Adrenal gland (tissue), 19 donors: ENCODE data around the gene RFC2. TPM values are rescaled to one million over a fixed set of nuclear protein-coding genes. Genes with fewer than 3 reads are reported as not detected.

Experiments
- DNase-seq, 7 donors: peaks; one replicate each; pipeline ENCODE4 v3.0.0-alpha.2; 2019 to 2020
- H3K27ac ChIP-seq, 5 donors: fragments of 200-600 bp; sonication (generic) in 4 of 5; 1 replicate in 3 of 5; 2 replicates in 2 of 5; pipeline versions ENCODE4 v1.5.1 to v1.8.0; 2016 to 2020; ENCODE audit warnings: mild to moderate bottlenecking in 1 of 5
- H3K27me3 ChIP-seq: fragments of 200-600 bp; 2 replicates; pipeline ENCODE4 v1.8.0; 2021
- H3K36me3 ChIP-seq, 2 donors: fragments of 200-600 bp; replicated peaks in 1 of 2; 1 replicate in 1 of 2; 2 replicates in 1 of 2; pipeline versions ENCODE4 v1.5.1 to v1.8.0; 2018 to 2022
- H3K4me1 ChIP-seq, 2 donors: fragments of 200-600 bp; replicated peaks in 1 of 2; 1 replicate in 1 of 2; 2 replicates in 1 of 2; pipeline versions ENCODE4 v1.5.1 to v1.8.0; 2018 to 2021
- H3K4me3 ChIP-seq, 4 donors: fragments of 200-600 bp; sonication (generic) in 3 of 4; one replicate each; pipeline ENCODE4 v1.5.1; 2016 to 2018
- H3K9me3 ChIP-seq, 3 donors: fragments of 200-600 bp; sonication (generic) in 1 of 3; replicated peaks in 1 of 3; 1 replicate in 2 of 3; 2 replicates in 1 of 3; pipeline versions ENCODE4 v1.5.1 to v1.8.0; 2016 to 2021
- POLR2A ChIP-seq, 2 donors: fragments of 450-650 bp; IDR thresholded peaks; one replicate each; pipeline ENCODE4 v1.6.1; 2017; ENCODE audit warnings: antibody characterized with exemption in 2 of 2, mild to moderate bottlenecking in 2 of 2, moderate library complexity in 1 of 2
- WGBS, 4 donors: extraction: QIAGEN DNeasy Blood & Tissue Kit in 2 of 4; methylation state at CpG; one replicate each; pipeline versions ENCODE4 v1.1.5 to v1.1.7; 2013 to 2017; 5-methylcytosine and 5-hydroxymethylcytosine counted together
- intact Hi-C, 2 donors: fragments of 100-400 bp; cut with DNase I; formaldehyde crosslinking; loops; one replicate each; pipeline versions ENCODE4 v1.14.1 to v1.15.0; 2022 to 2023
- long read RNA-seq, 10 donors: library from polyadenylated mRNA in 3 of 10; unstranded in 2 of 10; stranded (forward) in 1 of 10; transcript quantifications; one replicate each; pipeline ENCODE4 v2.0.0 and lab custom pipeline, GENCODE V29; 2021 to 2026
- polyA plus RNA-seq, 3 donors: library from polyadenylated mRNA; stranded (reverse); fragments of 200-250 nt in 2 of 3; fragments of 350-450 nt in 1 of 3; fragmentation: Illumina TruSeq in 1 of 3; extraction: RNeasy Lipid Tissue Mini Kit (QIAGEN cat#74804) in 1 of 3; gene quantifications; one replicate each; pipeline ENCODE4 v1.2.3, GENCODE V29; 2013 to 2014
- total RNA-seq, 9 donors: library from RNA; depleted of rRNA in 4 of 9; stranded (reverse); fragments of >200 nt in 4 of 9; fragments of 120-200 nt in 1 of 9; fragmentation: NEBNext Ultra II Directional in 1 of 9; extraction: Animal tissue kit (Norgen Biotek cat#: 25700) in 1 of 9; gene quantifications; one replicate each; pipeline versions ENCODE4 v1.1.0 to v1.2.4, GENCODE V29; 2013 to 2023
- TF ChIP-seq, protein P1 (sequence below), 6 experiments: fragments of 450-650 bp in 4 of 6; fragments of 200-600 bp in 2 of 6; sonication (generic) in 1 of 6; IDR thresholded peaks; 1 replicate in 5 of 6; 2 replicates in 1 of 6; pipeline versions ENCODE4 v1.5.1 to v1.8.0; 2016 to 2021; ENCODE audit warnings: antibody characterized with exemption in 6 of 6, mild to moderate bottlenecking in 2 of 6, moderate library complexity in 1 of 6
- donor health status: healthy with polysubstance abuse.
- donor health status: Bipolar disorder and iron deficiency.
- donor health status: DM: yes; HTN: yes; CAD: no.
- donor health status: DM: no; HTN: no; CAD: no.
- donor health status: DM: no; HTN: no; CAD: no.
- donor health status: DM: yes; HTN: yes; CAD: no.

RFC2 gene
- total RNA-seq (10 to 100 TPM; 12.0 to 23.2 (median 15.1) TPM), polyA plus RNA-seq (10 to 100 TPM in 2 of 3 donors, 1 to 10 TPM in 1; 9.3 to 18.0 (median 12.3) TPM)
- long read RNA-seq, donor 1, transcript RFC2-201 (11 exons, 1,695 nt) = major isoform, 5 of 5 reads
- long read RNA-seq, donor 1, partial matches to known transcripts = 0 of 5 reads
- long read RNA-seq, donor 1, other reads (novel, unspliced or antisense) = 0 of 5 reads
- long read RNA-seq, donor 2, partial matches to known transcripts = 0 of 3 reads
- long read RNA-seq, donor 2, other reads (novel, unspliced or antisense) = 0 of 3 reads
- long read RNA-seq, donor 3, partial matches to known transcripts = 0 of 2 reads
- long read RNA-seq, donor 3, other reads (novel, unspliced or antisense) = 0 of 2 reads
- long read RNA-seq, donor 4, transcript RFC2-201 (11 exons, 1,695 nt) = major isoform, 12 of 15 reads
- long read RNA-seq, donor 4, partial matches to known transcripts = 1 of 15 reads
- long read RNA-seq, donor 4, other reads (novel, unspliced or antisense) = 1 of 15 reads
- long read RNA-seq, donor 5, transcript RFC2-201 (11 exons, 1,695 nt) = major isoform, 30 of 38 reads
- long read RNA-seq, donor 5, partial matches to known transcripts = 0 of 38 reads
- long read RNA-seq, donor 5, other reads (novel, unspliced or antisense) = 6 of 38 reads
- long read RNA-seq, donor 6, transcript RFC2-201 (11 exons, 1,695 nt) = major isoform, 6 of 8 reads
- long read RNA-seq, donor 6, partial matches to known transcripts = 0 of 8 reads
- long read RNA-seq, donor 6, other reads (novel, unspliced or antisense) = 2 of 8 reads
- long read RNA-seq, donor 7, partial matches to known transcripts = 0 of 1 reads
- long read RNA-seq, donor 7, other reads (novel, unspliced or antisense) = 0 of 1 reads
- long read RNA-seq, donor 8, transcript RFC2-201 (11 exons, 1,695 nt) = major isoform, 9 of 10 reads
- long read RNA-seq, donor 8, partial matches to known transcripts = 0 of 10 reads
- long read RNA-seq, donor 8, other reads (novel, unspliced or antisense) = 0 of 10 reads
- long read RNA-seq, donor 9, partial matches to known transcripts = 0 of 4 reads
- long read RNA-seq, donor 9, other reads (novel, unspliced or antisense) = 0 of 4 reads
- long read RNA-seq, donor 10, transcript RFC2-201 (11 exons, 1,695 nt) = major isoform, 10 of 10 reads
- long read RNA-seq, donor 10, partial matches to known transcripts = 0 of 10 reads
- long read RNA-seq, donor 10, other reads (novel, unspliced or antisense) = 0 of 10 reads

DNA sequence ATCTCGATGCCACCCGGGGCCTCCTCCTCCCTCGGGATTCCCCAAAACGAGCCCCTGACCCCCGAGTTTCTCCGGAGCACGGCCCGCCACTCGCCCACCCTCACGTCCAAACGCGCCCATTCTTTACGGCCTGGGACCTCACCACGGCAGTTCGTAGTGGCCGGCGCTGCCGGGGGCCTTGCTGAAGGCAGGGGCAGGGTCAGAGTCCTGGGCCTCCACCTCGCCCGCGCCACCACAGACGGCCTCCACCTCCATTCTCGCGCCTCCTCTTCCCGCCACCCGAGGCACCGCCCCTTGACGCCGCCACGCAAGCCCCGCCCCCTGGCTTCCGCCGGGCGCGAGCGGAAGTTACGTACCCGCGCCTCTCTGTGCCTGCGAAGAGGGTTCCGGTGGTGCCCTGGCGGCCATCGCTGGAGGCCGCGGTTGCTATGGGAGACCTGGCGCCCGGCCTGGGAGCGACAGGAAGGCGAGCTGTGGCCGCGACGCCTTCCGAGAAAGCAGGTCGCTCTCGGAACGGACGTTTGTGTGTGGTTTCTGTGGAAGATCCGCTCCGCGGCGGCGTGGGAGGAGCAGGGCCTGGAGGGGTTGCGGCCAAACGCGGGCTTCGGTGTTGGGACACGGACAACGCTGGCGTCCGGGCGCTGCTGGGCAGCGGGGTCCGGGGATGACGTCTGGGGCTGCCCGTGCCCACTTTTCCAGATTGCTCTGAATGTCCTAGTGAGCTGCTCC lies at the start of gene RFC2:
TSS of gene RFC2 (minus strand) at position 271 of the 729 bp plus-strand sequence. CDS start at position 255, 16 bp downstream.
- H3K27me3 ChIP-seq = no peaks in the 10 kb centered on the region
- 0 to 1% (median 1%) methylated on average over 11 to 75 of the region's 75 CpGs for WGBS, 4 donors
- intact Hi-C loops = loop anchor here in 1 of 2 donors (5.0 kb wide), 1 partner anchor 38 kb away; no protein-coding TSS in a partner anchor
- peak; percentile 97 to 98 (median 98) for DNase-seq
- H3K36me3 ChIP-seq = peaks cover 0 to 20% of the 10 kb centered on the region in 2 donors
- H3K9me3 ChIP-seq = no peaks in the 10 kb centered on the region
- peak within 1 kb of the TSS; percentile 61 to 98 (median 90) for H3K27ac ChIP-seq
- H3K4me3 ChIP-seq = peak within 1 kb of the TSS; percentile 67 to 84 (median 72)
- H3K4me1 ChIP-seq = peaks cover 12 to 33% of the 10 kb centered on the region in 2 donors
- TF ChIP-seq POLR2A (IDR thresholded peaks at IDR 0.05) = peak; percentile 63 to 79
- TF ChIP-seq, protein P1, sequence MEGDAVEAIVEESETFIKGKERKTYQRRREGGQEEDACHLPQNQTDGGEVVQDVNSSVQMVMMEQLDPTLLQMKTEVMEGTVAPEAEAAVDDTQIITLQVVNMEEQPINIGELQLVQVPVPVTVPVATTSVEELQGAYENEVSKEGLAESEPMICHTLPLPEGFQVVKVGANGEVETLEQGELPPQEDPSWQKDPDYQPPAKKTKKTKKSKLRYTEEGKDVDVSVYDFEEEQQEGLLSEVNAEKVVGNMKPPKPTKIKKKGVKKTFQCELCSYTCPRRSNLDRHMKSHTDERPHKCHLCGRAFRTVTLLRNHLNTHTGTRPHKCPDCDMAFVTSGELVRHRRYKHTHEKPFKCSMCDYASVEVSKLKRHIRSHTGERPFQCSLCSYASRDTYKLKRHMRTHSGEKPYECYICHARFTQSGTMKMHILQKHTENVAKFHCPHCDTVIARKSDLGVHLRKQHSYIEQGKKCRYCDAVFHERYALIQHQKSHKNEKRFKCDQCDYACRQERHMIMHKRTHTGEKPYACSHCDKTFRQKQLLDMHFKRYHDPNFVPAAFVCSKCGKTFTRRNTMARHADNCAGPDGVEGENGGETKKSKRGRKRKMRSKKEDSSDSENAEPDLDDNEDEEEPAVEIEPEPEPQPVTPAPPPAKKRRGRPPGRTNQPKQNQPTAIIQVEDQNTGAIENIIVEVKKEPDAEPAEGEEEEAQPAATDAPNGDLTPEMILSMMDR (IDR thresholded peaks at IDR 0.05) = peak; percentile 6 to 81 (median 52)

DNA sequence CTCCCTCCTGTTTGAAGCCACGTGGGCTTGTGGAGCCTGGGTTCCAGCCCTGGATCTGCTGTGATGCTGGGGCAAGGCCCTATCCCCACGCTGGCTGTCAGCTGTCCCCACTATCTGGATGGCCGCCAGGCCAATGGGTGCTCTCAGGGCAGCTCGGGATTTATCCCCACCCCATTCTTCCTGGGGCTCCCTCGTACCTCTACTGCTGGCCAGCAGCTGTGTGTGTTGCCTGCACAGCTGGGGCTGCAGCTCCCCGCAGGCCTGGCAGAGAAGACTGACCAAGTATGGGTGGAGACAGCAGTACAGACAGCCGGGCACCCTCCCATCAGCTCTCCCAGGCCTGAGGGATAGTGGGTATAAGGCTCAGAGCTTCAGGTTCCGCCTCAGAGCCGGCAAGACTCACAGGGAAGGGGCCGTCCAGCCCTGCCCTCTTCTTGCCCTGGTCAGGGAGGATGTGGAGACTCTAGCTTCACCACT lies 48.6 kb upstream of the RFC2 start:
- intact Hi-C loops = no loop called here
- no peak for TF ChIP-seq POLR2A (IDR thresholded peaks at IDR 0.05)
- TF ChIP-seq, protein P1 (IDR thresholded peaks at IDR 0.05) = no peak

DNA sequence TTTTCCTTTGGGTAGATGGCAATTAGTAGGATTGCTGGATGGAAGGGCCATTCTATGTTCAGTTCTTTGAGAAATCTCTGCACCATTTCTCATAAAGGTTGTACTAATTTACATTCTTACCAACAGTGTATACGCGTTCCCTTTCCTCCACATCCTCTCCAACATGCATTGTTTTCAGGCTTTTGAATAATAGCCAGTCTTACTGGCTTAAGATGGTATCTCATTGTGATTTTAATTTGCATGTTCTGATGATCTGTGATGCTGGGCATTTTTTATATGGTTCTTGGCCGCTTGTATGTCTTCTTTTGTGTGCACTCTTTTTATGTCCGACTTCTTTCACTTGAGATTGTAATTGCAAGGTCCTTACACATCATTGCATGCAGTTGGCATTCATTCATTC lies 46.7 kb upstream of the RFC2 start:
- no peaks in the 10 kb centered on the region for H3K27me3 ChIP-seq
- H3K4me3 ChIP-seq = no peak overlapping the region
- H3K27ac ChIP-seq = no peak overlapping the region
- no peak for DNase-seq
- intact Hi-C loops = no loop called here
- no peaks in the 10 kb centered on the region for H3K36me3 ChIP-seq
- 92 to 97% (median 93%) methylated on average over 4 of the region's 4 CpGs for WGBS, 4 donors
- H3K4me1 ChIP-seq = peaks cover 0 to under 1% of the 10 kb centered on the region in 2 donors
- no peak for TF ChIP-seq POLR2A (IDR thresholded peaks at IDR 0.05)
- TF ChIP-seq, protein P1 (IDR thresholded peaks at IDR 0.05) = no peak
- H3K9me3 ChIP-seq = no peaks in the 10 kb centered on the region

More for the DNA sequence above, 48.6 kb upstream of the RFC2 start:
- Histone ChIP-seq H3K4me3 (no peak overlapping the region), H3K27ac (no peak overlapping the region), H3K27me3 (no peaks in the 10 kb centered on the region), H3K36me3 (no peaks in the 10 kb centered on the region), H3K4me1 (peaks cover 13 to 19% of the 10 kb centered on the region in 2 donors), H3K9me3 (no peaks in the 10 kb centered on the region)
- no peak for DNase-seq
- WGBS, 4 donors = 67 to 73% (median 70%) methylated on average over 1 to 10 of the region's 10 CpGs
